Neutrophil (primary cell): ENCODE results near the gene IQGAP2.

Experiments used
- H3K27ac ChIP-seq: fragments of 200-600 bp; sonication (generic); 2 replicates; pipeline ENCODE4 v1.5.1; 2016; ENCODE audit warnings: mild to moderate bottlenecking, moderate library complexity
- H3K27me3 ChIP-seq: fragments of 200-600 bp; sonication (generic); 2 replicates; pipeline ENCODE4 v1.6.0; 2016; ENCODE audit warnings: mild to moderate bottlenecking
- H3K36me3 ChIP-seq: fragments of 200-600 bp; sonication (generic); 2 replicates; pipeline ENCODE4 v1.5.1; 2017
- H3K4me1 ChIP-seq, 2 experiments: fragments of 200-600 bp in 1 of 2; sonication (generic) in 1 of 2; 1 replicate in 1 of 2; 2 replicates in 1 of 2; pipeline versions ENCODE4 v1.5.1 to v1.6.1; 2013 to 2016; ENCODE audit warnings: low read depth in 1 of 2, low read length in 1 of 2, mild to moderate bottlenecking in 1 of 2, moderate library complexity in 1 of 2; ENCODE audit not compliant: control insufficient read depth in 1 of 2, insufficient read depth in 1 of 2
- H3K4me3 ChIP-seq, 2 experiments: fragments of 200-600 bp in 1 of 2; sonication (generic) in 1 of 2; 1 replicate in 1 of 2; 2 replicates in 1 of 2; pipeline ENCODE4 v1.5.1; 2013 to 2016; ENCODE audit warnings: low read depth in 1 of 2, low read length in 1 of 2, mild to moderate bottlenecking in 1 of 2, moderate library complexity in 1 of 2
- H3K9me3 ChIP-seq: fragments of 200-600 bp; sonication (generic); 2 replicates; pipeline ENCODE4 v1.5.1; 2016
- TF ChIP-seq, protein P1 (sequence below): fragments of 200-600 bp; sonication (generic); IDR thresholded peaks from 2 replicates; pipeline ENCODE4 v1.5.1; 2016; ENCODE audit warnings: antibody characterized with exemption

The IQGAP2 gene

DNA sequence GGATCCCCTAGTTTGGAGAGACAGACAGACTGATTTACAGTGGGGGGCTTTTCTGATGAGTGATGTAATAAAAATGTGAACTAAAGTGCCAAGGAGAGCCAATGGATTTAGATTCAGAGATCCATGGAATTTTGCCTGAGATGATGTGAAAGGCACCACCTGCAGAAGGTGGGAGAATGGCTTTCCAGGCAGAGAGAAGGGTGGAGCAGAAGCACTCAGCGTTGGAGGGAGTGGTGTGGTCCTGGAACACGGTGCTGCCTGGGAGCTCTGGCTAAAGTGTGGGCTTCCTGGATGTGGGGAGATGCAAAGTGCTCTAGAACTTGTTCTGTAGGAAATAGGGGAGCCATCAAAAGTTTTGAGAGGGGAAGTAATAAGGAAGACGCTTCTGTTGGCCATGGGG, 57.0 kb downstream of the IQGAP2 start:
- Histone ChIP-seq H3K4me3 (no peak overlapping the region), H3K4me1 (peaks cover 10 to 30% of the 10 kb centered on the region in 2 experiments), H3K36me3 (peaks cover 10% of the 10 kb centered on the region), H3K9me3 (no peaks in the 10 kb centered on the region), H3K27me3 (no peaks in the 10 kb centered on the region), H3K27ac (no peak overlapping the region)
- TF ChIP-seq, protein P1, sequence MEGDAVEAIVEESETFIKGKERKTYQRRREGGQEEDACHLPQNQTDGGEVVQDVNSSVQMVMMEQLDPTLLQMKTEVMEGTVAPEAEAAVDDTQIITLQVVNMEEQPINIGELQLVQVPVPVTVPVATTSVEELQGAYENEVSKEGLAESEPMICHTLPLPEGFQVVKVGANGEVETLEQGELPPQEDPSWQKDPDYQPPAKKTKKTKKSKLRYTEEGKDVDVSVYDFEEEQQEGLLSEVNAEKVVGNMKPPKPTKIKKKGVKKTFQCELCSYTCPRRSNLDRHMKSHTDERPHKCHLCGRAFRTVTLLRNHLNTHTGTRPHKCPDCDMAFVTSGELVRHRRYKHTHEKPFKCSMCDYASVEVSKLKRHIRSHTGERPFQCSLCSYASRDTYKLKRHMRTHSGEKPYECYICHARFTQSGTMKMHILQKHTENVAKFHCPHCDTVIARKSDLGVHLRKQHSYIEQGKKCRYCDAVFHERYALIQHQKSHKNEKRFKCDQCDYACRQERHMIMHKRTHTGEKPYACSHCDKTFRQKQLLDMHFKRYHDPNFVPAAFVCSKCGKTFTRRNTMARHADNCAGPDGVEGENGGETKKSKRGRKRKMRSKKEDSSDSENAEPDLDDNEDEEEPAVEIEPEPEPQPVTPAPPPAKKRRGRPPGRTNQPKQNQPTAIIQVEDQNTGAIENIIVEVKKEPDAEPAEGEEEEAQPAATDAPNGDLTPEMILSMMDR = no peak

GRCh38 chr5:76462097-76462667, 59.1 kb downstream of the IQGAP2 start:
- Histone ChIP-seq H3K4me1 (peaks cover 10 to 20% of the 10 kb centered on the region in 2 experiments), H3K36me3 (peaks cover 10% of the 10 kb centered on the region), H3K9me3 (no peaks in the 10 kb centered on the region), H3K27me3 (no peaks in the 10 kb centered on the region), H3K4me3 (no peak overlapping the region), H3K27ac (no peak overlapping the region)
- TF ChIP-seq, protein P1 = no peak

DNA sequence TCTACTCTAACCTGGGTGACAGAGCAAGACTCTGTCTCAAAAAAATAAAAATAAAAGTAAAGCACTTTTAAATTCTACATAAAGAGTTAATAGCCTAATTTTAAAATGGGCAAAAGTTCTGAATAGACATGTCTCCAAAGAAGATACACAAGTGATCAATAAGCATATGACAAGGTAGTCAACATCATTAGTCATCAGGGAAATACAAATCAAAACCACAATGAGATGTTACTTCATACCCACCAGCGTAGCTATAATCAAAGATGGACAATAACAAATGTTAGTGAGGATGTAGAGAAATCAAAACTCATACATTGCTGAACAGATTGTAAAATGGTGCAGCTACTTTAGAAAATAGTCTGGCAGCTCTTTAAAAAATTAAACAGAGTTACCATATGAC, 64.1 kb downstream of the IQGAP2 start:
- Histone ChIP-seq H3K36me3 (peaks cover 2% of the 10 kb centered on the region), H3K27ac (no peak overlapping the region), H3K9me3 (no peaks in the 10 kb centered on the region), H3K4me1 (peaks cover 5 to 24% of the 10 kb centered on the region in 2 experiments), H3K4me3 (no peak overlapping the region), H3K27me3 (no peaks in the 10 kb centered on the region)
- TF ChIP-seq, protein P1 = no peak

- Histone ChIP-seq H3K36me3 (no peaks in the 10 kb centered on the region), H3K4me1 (peaks cover 13 to 28% of the 10 kb centered on the region in 2 experiments), H3K27me3 (no peaks in the 10 kb centered on the region), H3K27ac (peak overlapping the region; percentile 71), H3K9me3 (no peaks in the 10 kb centered on the region), H3K4me3 (peak overlapping the region in 1 of 2 experiments; percentile 17)
- TF ChIP-seq, protein P1 = no peak
Measured at GRCh38 chr5:76468635-76469425, 65.7 kb downstream of the IQGAP2 start.

DNA sequence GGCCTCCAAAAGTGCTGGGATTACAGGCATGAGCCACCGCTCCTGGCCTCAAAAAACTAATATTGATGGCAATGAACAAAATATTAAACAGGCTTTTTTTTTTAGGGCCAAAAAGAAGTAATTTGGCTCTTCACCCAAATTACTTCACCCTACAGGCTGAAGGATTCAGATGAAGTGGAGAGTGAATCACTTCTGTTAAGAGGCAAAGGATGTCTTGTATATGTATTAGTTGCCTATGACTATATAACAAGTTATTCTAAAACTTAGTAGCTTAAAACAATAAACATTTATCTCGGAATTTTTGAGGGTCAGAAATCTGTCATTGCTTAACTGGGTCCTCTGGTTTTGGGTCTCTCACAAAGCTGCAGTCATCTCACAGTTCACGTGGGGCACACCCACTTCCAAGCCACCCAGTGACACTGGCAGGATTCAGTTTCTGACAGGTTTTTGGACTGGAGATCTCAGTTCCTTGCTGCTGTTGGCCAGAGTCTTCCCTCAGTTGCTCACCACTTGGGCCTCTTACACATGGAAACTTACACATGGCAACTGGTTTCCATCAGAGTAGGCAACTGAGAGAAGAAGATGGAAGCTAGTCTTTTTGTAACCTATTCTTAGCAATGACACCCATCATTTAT, 66.7 kb downstream of the IQGAP2 start:
- H3K9me3 ChIP-seq = no peaks in the 10 kb centered on the region
- TF ChIP-seq, protein P1 = no peak

More for the DNA sequence above, 66.7 kb downstream of the IQGAP2 start:
- Histone ChIP-seq H3K27me3 (no peaks in the 10 kb centered on the region), H3K27ac (peak overlapping the region; percentile 71), H3K4me1 (peaks cover 15 to 30% of the 10 kb centered on the region in 2 experiments), H3K36me3 (no peaks in the 10 kb centered on the region), H3K4me3 (no peak overlapping the region)
